ENCODE results near the gene SEMA3C. TPM values are rescaled to one million over a fixed set of nuclear protein-coding genes. Genes with fewer than 3 reads are reported as not detected.

SEMA3C gene
- total RNA-seq, 6 experiments from 2014 or later, result 52.4 to 74.6 (median 61.4) TPM

DNA sequence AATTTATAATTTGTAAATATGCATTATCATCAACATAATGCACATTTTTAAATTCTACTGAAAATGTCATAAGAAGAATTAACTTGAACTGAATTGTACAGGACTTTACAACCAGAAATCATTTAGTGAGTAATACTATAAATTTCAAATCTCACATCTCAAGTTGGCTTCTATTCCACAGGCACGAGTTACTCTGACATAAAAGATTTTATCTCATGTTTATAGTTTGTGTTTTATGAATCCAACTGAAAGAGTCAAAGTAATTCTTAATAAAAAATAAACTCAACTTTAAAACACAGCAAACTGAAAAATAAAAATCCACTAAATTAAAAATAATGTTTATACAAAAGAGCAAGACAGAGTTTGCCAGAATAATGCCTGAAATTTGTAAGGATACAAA lies 151.2 kb downstream of the SEMA3C start:
- H3K27me3 Mint-ChIP-seq (ENCODE audit: insufficient read depth), result no peaks in the 10 kb centered on the region; the same call in 1 of the 2 replicates
- peaks cover 49% of the 10 kb centered on the region for H3K4me1 Mint-ChIP-seq (ENCODE audit: low read depth)
- no peak for TF ChIP-seq CTCF (IDR thresholded peaks at IDR 0.05)
- H3K27ac Mint-ChIP-seq, result no peak overlapping the region
- H3K9me3 Mint-ChIP-seq, result no peaks in the 10 kb centered on the region
- peaks cover 44% of the 10 kb centered on the region for H3K36me3 Mint-ChIP-seq (ENCODE audit: low read depth)
- DNase-seq, result no peak
- H3K4me3 Mint-ChIP-seq, result no peak overlapping the region

GRCh38 chr7:80766724-80767123 lies 152.1 kb downstream of the SEMA3C start:
- H3K27ac Mint-ChIP-seq, result no peak overlapping the region
- no peak for DNase-seq
- H3K4me3 Mint-ChIP-seq, result no peak overlapping the region
- H3K9me3 Mint-ChIP-seq, result no peaks in the 10 kb centered on the region
- H3K4me1 Mint-ChIP-seq (ENCODE audit: low read depth), result peaks cover 46% of the 10 kb centered on the region
- peaks cover 44% of the 10 kb centered on the region for H3K36me3 Mint-ChIP-seq (ENCODE audit: low read depth)
- H3K27me3 Mint-ChIP-seq (ENCODE audit: insufficient read depth), result no peaks in the 10 kb centered on the region; the same call in 1 of the 2 replicates
- no peak for TF ChIP-seq CTCF (IDR thresholded peaks at IDR 0.05)

GRCh38 chr7:80764132-80764531 lies 154.7 kb downstream of the SEMA3C start:
- no peak for DNase-seq
- no peaks in the 10 kb centered on the region; the same call in 1 of the 2 replicates for H3K27me3 Mint-ChIP-seq (ENCODE audit: insufficient read depth)
- H3K27ac Mint-ChIP-seq, result no peak overlapping the region
- H3K4me1 Mint-ChIP-seq (ENCODE audit: low read depth), result peaks cover 20% of the 10 kb centered on the region
- peaks cover 36% of the 10 kb centered on the region for H3K36me3 Mint-ChIP-seq (ENCODE audit: low read depth)
- no peak overlapping the region for H3K4me3 Mint-ChIP-seq
- no peak for TF ChIP-seq CTCF (IDR thresholded peaks at IDR 0.05)
- no peaks in the 10 kb centered on the region for H3K9me3 Mint-ChIP-seq

DNA sequence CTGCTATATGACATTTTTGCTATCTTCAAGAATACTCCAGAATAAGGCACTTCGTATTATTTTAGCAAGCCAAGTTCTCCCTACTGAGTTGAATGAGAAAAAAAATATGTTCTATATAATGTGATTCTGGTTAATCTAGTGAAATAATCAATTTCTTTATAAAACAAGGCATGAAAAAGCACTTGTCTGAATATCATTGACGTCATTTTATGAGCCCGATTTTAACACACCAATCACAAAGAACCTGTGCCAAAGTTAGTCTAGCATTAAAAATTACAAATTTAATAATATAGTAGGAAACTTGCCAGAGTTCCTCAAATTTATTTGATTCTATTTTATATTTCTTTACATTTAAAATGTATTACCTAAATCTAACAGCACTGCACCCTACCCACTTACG lies 155.1 kb downstream of the SEMA3C start:
- peaks cover 36% of the 10 kb centered on the region for H3K36me3 Mint-ChIP-seq (ENCODE audit: low read depth)
- H3K27me3 Mint-ChIP-seq (ENCODE audit: insufficient read depth), result no peaks in the 10 kb centered on the region; the same call in 1 of the 2 replicates
- H3K4me1 Mint-ChIP-seq (ENCODE audit: low read depth), result peaks cover 16% of the 10 kb centered on the region
- no peak overlapping the region for H3K27ac Mint-ChIP-seq
- no peaks in the 10 kb centered on the region for H3K9me3 Mint-ChIP-seq
- no peak for TF ChIP-seq CTCF (IDR thresholded peaks at IDR 0.05)
- H3K4me3 Mint-ChIP-seq, result no peak overlapping the region
- DNase-seq, result no peak

DNA sequence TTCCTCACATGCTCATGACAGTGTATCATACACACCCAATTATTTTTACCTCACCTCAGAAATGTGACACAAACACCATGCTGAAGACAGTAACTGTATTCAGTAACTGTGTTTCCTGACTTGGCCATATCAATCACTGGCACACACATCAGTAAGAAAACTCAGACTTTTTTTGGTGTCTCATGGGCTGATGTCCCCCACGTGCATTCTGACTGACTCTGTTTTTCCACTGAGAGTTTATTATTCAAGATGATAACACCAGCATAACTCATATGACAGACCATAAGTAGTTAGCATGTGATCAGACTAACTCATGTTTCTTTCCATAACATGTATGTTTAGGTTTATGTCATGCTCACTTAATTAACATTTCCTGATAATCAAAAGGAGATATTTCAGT lies 155.6 kb downstream of the SEMA3C start:
- DNase-seq, result no peak
- H3K4me3 Mint-ChIP-seq, result no peak overlapping the region
- H3K27me3 Mint-ChIP-seq (ENCODE audit: insufficient read depth), result no peaks in the 10 kb centered on the region; the same call in 1 of the 2 replicates
- no peak overlapping the region for H3K27ac Mint-ChIP-seq
- H3K9me3 Mint-ChIP-seq, result no peaks in the 10 kb centered on the region
- H3K4me1 Mint-ChIP-seq (ENCODE audit: low read depth), result peaks cover 12% of the 10 kb centered on the region
- peaks cover 36% of the 10 kb centered on the region for H3K36me3 Mint-ChIP-seq (ENCODE audit: low read depth)
- no peak for TF ChIP-seq CTCF (IDR thresholded peaks at IDR 0.05)

GRCh38 chr7:80760292-80760691 lies 158.6 kb downstream of the SEMA3C start:
- DNase-seq, result no peak
- H3K4me1 Mint-ChIP-seq (ENCODE audit: low read depth), result no peaks in the 10 kb centered on the region

More at GRCh38 chr7:80760292-80760691, 158.6 kb downstream of the SEMA3C start:
- no peak for TF ChIP-seq CTCF (IDR thresholded peaks at IDR 0.05)
- Mint-ChIP-seq H3K27me3 (ENCODE audit: insufficient read depth) (no peaks in the 10 kb centered on the region), H3K27ac (0 out of 2 replicates have a peak overlapping the region, but pooled peaks have one; percentile 4), H3K9me3 (no peaks in the 10 kb centered on the region), H3K4me3 (no peak overlapping the region), H3K36me3 (ENCODE audit: low read depth) (peaks cover 41% of the 10 kb centered on the region)

Data from HFFc6 (cell line).